Suppressor macrophage treated with lipopolysaccharide for 1 hour (primary cell): ENCODE results near the gene TNXB.
"Not testable (repeated sequence)": the region's sequence is repeated elsewhere in the genome, so short reads cannot be mapped to it uniquely, and the experiment has no call there.

Source experiments
- DNase-seq, 3 donors: peaks; one replicate each; pipeline ENCODE4 v3.0.0-alpha.2; 2020 to 2022

The TNXB gene

DNA sequence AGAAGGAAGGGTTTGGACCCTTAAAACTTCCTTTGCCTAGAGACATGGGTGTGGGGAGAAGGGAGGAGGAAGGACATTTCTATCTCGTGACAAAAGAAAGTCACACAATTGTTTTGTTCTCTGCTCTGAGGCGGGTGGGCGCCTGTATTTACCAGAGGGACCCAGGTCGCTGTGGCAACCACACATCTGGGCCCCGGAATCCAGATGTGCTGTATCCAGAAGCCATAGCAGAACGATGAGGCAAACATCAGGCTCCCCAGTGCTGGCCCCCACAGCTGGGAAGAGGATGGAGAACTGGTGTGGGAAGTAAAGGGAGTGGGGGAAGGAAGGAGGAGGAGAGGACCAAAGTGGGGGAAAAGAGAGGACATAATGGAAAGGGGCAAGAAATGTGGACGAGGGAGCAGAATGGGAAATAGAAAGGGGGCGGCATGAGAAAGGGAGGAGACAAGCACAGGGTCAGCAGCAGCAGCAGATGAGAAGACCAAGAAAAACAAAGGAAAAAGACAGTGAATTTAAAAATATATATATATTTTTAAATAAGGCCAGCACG, 3.4 kb upstream of the TNXB start:
- no peak for DNase-seq

DNA sequence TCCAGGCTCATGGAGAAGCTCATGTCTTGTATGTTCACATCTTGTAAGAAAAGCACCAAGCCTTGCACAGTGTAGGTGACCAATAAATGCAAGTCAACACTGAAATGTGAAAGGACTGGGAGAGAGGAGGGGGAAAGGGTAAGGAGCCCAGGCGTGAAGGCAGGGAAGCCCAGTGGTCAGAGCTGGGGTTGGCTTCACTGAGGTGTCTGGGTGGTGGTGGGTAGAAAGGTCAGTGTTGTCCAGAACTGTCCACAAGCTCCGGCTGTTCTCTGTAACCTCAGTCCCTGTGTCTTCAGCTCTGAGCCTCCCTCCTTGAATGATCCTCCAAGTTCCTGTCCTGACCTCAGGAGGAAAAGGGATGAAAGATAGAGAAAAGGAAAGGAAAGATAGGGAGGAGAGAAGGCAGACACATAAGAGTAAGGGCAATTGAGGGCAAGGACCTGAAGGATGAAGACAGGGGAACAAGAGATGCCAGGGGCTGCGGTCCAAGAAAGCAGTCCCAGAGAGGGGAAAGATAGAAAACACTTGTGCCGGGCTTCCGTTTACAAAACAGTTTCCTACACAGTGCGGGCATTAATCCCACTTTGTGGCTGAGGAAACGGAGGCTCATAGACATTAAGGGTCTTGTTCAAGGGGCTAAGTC, 2.4 kb upstream of the TNXB start:
- DNase-seq = no peak

DNA sequence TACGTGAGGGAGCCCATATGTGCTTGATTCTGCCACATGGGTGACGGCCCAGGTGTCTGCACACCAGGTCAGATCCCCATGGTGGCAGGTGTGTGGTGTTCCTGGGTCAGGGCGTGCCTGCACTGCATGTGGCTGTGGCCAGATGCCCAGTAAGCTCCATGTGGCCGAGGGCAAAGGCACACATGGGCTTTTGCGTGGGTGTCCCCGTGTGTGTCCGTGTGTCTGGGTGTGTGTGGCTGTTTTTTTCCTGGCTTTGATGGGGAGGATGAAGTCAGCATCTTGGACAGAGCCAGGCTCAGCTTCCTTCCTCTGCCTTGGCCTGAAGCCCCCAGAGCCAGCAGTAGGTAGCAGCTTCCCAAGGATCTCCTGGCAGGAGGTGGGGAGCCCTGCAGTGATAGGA, 1.5 kb upstream of the TNXB start:
- DNase-seq = no peak

DNA sequence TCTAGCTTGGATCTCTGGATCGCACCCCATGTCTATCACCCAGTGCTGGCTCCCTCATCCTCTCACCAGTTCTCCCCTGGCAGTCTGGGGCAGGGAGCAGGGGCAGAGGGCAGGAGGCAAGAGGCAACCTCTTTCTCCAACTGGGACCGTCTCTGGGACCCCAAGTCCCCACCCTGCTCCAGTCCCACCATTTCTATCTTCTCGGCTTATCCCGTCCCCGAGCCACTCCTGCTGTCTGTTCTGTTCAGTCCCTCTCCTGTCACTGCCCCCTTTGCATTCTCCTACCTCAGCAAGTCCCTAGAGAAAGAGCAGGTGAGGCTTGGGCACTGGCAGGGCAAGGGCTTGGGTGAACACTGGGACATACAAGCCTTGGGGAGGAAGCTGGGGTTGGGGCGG, 625 bp upstream of the TNXB start:
- DNase-seq = no peak

DNA sequence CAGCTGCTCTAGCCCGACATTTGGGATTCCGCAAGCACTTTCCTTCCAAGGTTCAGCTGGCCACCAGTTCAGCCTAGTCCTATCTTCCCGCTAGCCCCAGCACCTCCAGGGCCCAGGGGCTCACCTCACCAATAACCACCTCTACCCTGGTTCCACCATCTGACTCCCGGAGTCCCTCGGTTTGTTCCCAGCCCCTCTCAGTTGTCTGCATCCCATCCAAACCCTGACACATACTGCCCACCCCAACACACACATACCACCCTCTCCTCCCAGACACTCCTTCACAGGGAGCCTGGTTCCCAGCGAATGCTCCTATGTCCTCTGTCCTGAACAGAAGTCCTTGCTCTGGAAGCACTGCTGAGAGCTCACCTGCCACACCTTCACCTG, 418 bp downstream of the TNXB start:
- DNase-seq = no peak

DNA sequence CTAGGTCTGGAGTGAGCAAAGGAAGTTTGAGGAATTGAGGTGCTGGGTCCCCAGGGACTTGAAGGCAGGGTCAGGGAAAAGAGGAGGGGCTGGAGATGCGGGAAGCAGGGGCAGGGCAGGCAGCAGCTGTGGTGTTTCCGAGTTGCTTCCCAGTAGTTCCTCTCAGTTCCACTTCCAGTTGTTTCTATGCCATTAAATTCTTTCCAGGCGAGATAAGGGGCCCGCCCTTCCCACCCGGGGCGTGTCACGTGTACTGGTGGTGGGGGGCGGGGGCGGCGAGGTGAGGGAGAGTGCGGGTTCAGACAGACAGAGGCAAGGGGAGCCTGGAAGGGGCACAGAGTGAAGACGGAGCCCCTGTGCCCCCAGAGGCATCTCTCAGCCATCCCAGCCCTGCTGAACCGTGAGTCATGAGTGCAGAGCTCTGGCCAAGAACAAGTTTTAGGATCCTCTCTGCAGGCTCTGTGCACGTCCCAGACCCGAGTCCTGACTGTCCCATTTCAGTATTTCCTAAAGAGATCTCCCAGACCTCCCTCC, 977 bp downstream of the TNXB start:
- no peak for DNase-seq

DNA sequence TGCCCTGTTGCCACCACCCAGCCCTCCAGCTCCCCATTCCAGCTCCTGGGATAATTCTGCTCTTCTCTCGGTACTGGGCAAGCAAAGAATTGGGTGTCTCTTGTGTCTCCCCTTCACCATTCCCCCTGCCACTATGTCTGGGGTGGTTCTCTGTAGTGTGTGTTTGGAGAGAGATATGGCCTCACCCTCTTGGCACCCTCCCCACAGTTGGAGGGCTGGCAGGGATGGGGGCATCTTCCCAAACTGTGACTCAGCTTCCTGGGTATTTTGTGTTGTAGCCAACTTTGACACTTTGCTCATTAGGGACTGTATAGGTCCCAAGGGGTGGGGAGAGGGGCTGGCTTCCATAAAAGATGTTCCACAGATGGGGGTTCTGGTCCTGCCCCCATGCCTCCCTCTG, 1.7 kb downstream of the TNXB start:
- no peak for DNase-seq

DNA sequence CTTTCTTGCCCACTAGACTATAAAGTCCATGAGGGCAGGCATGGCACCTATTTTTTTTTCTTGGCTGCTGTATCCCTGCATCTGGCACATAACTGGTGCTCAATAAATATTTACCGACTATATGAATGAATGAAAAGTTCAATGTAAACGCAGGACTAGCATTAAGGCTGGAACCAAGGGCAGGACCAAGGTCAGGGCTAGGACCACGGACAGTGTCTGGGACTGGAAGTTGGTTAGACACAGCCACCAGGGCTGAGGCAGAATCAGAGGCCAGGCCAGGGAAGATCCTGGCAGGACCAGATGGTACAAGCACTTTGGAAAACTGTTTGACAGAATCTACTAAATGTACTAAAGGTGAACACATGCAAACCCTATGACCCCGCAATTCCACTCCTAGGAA, 3.7 kb downstream of the TNXB start:
- peak in 2 of 3 donors; percentile 31 to 42 for DNase-seq

DNA sequence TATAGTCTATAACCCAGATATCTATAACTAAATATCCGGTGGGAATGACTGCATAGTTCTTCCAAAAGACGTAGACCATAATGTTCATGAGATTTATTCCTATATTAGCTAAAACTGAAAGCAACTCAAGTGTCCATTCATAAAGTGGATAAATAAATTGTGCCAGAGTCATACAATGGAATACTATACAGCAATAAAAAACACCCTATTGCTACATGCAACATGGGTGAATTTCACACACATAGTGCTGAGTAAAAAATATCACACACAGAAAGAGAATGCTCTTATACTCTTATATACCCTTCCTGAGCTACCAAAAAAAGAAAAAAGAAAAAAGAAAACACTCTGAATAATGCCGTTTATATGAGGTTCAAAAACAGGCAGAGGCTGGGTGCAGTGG, 6.9 kb downstream of the TNXB start:
- no peak for DNase-seq

DNA sequence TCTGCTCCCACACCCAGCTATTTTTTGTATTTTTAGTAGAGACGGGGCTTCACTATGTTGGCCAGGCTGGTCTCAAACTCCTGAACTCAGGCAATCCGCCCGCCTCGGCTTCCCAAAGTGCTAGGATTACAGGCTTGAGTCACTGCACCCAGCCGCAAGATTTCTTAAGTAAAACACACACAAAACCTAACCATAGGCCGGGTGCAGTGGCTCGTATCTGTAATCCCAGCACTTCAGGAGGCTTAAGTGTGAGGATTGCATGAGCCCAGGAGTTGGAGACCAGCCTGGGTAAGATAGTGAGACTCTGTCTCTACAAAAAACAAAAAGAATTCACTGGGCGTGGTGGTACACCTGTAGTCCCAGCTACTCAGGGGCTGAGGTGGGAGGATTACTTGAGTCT, 8.9 kb downstream of the TNXB start:
- not testable (repeated sequence) for DNase-seq

DNA sequence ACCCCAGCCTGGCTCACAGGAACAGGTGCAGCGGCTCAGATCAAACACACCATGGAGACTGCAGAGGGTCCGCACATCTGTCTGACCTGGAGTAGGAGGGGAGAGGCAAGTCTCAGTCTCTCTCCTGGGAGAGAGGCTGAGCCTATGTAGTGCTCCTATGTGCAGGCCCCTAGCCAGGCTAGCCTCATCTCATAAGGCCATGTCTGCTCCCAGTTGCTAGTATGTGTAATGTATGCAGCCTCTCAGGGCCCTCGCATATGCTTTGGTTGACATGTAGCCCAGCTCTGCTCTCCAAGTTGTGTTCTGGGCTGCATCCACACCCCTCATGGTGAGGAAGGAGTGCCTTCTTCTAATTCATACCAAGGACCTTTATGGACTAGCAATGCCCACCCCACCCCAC, 11.8 kb downstream of the TNXB start:
- DNase-seq = no peak

DNA sequence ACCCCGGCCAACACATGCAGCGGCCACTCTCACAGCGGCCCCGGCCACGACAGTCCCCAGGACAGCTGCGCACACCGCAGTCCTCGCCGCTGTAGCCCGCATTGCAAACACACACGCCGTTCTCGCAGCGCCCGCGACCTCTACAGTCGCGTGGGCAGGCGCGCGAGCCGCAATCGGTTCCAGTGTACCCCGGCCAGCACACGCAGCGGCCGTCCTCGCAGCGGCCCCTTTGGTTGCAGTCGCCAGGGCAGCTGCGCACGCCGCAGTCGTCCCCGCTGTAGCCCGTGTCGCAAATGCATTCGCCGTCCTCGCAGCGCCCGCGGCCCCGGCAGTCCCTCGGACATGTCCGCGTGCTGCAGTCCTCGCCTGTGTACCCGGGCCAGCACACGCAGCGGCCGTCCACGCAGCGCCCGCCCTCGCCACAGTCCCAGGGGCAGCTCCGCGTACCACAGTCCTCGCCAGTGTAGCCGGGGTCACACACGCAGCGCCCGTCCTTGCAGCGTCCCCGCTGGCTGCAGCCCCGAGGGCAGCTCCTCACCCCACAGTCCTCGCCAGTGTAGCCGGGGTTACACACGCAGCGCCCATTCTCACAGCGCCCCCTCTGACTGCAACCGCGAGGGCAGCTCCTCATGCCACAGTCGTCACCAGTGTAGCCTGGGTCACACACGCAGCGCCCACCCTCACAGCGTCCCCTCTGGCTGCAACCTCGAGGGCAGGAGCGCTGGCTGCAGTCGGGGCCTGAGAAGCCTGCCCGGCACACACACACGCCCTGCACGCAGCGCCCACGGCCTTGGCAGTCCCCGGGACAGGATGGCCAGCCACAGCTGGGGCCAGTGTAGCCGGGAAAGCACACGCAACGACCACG, 12.5 kb downstream of the TNXB start:
- no peak for DNase-seq

DNA sequence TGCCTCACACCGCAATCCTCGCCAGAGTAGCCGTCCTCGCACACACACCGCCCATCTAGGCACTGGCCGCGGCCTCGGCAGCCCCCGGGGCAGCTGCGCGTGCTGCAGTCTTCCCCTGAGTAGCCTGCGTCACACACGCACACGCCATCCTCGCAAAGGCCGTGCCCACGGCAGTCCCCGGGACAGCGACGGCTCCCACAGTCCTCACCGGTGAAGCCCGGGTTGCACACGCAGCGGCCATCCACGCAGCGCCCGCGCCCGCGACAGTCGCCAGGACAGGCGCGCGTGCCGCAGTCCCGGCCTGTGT, 13.1 kb downstream of the TNXB start:
- DNase-seq = no peak

DNA sequence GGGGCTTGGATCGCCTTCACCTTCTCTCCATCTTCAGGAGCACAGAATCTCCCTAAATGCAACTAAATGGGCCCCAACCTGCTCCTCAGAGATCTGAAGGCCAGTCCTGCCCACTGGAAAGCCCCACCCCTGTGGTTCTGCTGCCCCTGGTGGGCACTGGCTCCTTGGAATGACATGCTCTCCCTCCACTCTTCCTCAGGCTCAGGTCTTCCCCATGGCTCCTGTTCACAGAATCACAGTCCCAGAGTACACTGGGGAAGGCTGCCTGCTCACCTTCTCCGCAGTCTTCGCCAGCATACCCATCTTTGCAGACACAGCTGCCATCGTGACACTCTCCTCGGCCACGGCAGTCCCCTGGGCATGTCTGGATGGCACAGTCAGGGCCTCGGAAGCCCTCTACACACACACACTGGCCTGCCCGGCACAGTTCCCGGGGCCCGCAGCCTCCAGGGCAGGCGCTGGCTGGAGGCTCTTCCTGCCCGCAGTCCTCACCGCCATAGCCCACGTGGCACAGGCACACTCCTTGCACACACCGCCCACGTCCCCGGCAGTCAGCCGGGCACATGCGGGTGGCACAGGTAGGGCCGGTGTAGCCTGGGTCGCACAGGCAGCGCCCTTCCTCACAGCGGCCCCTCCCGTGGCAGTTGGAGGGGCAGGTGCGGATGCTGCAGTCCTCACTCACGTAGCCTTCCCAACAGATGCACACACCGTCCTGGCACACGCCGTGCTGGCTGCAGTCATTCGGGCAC, 13.6 kb downstream of the TNXB start:
- no peak for DNase-seq

DNA sequence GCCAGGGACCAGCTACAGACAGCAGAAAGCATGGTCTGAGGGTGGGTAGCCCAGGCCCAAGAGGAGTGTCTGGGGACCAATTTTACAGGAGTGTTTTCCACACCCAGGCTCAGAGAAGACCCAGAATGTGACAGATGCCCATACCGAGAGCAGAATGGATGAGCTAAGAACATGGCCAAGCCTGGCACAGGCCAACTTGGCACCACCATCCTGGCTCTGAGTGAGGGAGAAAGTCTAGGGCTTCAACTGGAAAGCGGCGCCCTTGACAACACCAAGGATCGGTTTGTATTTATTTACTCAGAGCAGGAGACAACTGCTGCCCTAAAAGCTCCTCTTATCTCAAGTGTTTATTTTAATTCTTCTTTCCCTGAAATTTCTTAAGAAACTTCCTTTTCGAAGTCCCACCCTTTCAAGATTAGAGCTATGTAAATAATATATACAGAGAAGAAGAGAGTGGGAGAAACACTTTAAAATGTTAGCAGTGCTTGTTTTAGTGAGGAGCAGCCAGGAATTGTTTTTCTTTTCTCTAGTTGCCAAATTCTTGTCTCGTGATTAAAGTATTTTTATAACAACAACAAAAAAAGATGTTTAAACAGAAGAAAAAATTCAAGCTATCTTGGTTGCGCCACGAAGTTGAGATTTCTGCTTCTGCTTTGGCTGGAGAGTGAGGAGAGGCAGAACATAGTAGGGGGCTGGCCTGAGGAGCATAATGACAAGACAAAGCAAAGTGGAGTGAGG, 16.2 kb downstream of the TNXB start:
- DNase-seq = no peak

DNA sequence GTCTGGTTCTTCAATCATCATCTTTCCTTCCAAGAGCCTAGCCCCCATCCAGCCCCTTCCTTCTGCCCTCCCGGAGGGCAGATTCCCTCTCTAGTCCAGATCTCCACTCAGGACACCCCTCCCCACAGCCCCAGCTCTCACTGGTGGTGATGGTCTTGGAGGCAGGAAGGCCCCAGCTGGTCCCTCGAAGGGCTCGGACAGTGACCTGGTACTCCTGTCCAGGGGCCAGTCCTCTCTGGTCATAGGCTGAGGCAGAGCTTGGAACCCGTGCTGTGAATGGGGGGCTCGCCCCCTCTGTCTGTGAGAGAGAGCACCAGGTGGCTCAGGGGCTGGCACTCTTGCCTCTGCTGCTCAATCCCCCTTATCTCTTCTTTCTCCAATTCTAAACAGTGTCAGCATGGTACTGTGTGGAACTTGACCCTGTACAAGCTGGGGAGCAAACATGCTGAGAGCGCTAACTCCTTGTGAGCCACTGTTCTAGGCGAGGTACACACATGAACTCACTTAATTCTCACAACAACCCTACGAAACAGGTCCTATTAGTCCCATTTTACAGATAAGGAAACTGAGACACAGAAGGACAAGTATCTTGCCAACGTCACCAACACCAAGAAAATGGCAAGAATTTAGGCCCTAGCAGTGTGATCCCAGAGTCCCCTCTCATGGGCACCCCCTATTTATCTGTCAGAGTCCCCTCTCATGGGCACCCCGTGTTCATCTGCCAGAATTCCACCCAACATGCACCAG, 19.9 kb downstream of the TNXB start:
- no peak for DNase-seq

DNA sequence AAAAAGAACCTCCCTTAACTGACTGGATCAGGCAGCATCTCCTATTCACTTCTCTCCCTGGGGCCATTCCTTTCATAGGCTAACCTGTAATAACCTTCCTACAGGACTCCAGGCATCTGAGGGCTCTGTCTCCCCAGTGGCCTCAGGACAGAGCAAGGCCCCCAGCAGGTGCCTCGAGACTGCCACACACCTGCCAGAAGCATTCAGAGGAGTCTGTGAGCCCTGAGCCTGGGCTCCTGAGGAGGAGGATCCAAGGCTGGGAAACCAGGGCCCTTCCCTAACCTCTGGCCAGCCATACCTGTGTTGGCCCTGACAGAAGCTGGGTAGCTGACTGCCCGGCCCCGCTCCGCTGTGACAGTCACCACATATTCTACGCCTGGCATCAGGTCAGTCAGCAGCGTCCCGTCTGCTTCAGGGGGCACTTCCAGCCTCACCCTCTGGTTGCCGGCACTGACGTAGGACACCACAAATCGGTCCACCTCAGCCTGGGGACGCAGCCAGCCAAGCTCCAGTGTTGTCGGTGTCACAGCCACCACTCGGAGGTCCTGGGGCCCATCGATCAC, 20.6 kb downstream of the TNXB start:
- no peak for DNase-seq

DNA sequence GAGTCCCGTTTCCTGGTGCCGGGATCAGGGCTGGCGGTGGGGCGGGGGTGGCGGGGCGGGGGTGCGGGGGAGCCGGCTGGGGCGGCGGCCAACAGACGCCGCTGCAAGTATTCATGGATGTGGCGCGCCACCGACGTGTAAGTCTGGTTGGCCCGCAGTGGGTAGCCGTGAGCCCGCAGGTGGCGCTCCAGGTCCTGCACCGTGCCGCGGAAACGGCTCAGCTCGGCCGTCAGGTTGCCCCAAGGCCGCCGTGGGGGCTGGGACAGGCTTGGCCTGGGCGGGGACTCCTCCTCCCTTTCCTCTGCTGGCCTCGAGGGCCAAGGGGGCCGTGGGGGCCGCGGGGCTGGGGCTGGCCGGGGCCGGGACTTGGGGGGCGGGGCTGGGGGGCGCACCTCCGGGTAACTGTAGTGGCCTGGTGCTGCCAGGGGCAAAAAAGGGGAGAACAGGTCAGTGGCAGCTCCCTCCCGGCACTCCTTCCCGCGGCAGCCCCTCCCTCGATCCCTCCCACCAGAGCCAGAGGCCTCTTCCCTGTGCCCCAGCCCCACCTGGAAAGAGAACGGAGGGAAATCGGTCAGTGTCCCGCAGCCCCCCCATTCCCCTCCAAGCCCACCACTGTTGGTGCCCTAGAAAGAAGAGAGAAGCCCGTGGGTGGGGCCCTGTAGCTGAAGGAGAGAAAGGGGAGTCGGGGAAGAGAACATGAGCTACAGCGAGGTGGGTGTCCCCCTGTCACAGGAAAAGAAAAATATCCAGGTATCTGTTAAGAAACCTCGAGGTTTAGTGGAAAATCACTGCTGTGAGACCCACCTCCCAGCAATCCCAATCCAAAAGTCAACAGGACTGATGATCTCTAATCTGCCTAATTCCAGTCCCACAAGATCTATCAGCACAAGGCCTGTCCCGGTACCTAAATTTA, 21.3 kb downstream of the TNXB start:
- peak; percentile 37 to 68 (median 49) for DNase-seq

DNA sequence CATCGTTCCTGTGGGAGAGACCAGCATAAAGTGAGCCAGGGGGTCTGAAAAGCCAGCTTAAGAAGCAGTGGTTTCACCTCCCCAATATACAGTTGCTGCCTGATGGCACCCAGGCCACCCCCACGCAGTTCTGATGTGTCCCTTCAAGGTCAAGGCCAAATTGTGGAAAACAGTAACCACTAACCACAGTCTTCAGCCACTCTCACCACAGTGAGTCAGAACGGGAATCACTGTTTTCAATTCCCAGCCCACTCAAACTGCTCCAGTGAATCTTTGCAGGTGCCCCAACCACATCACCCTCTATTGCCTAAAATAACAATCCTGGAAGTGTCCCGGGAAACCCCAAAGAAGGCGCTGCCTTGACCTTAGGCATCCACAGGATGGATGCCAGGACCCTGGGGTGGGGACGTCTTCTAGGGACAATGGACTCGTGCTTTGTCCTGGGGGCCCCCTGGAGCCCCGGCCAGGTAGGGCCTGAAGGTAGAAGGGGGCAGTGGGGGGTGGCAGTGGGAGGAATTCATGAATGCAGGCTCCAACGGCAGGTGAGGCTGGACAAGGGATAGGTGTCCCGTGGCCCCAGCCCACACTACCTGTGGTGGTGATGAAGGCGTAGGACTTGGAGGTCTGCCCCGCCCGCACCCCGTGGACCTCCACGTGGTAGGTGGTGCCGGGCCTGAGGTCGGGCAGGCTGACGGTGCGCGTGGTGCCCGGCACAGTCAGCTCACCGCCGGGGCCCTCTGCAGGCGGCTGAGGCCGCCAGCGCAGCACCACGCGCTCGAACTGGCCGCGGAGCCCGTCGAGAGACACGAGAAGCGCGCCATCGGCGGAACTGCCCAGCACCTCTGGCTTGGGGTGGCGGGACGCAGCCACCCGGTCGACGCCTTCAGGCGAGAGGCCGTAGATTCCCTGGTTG, 22.2 kb downstream of the TNXB start:
- peak; percentile 77 to 81 (median 77) for DNase-seq
